ENCODE data around the gene SLC2A10.

DNA sequence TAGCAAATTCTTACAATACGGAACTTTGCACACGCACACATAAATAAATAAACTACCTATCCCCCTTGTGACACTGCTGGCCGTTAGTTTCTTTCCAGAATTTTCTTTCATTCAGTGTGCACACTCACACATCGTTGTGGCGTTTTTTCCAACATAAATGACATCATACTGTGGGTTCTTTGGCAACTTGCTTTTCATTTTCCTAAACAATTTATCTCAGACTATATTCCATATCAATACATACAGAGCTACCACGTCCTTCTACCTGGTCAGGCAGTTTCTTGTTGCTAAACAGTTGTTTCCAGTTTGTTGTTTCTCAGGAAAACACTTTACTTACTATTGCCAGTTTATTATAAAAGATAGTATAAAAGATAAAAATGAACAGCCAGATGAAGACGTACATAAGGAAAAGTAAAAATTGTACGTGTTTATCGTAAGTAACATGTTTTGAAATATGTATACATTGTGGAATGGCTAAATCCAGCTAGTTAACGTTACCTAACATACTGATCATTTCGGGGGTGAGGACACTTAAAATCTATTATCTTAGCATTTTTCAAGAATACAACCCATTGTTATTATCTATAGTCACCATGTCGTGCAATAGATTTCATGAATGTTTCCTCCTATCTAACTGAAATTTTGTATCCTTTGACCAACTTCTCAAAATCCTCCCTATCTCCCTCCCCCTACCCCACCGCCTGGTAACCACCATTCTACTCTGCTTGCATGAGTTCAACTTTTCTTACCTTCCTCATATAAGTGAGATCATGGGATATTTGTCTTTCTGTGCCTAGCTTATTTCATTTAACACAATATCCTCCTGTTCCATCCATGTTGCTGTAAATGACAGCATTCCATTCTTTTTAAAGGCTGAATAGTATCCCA, 19.0 kb upstream of the SLC2A10 start:
- TF ChIP-seq, protein P1, sequence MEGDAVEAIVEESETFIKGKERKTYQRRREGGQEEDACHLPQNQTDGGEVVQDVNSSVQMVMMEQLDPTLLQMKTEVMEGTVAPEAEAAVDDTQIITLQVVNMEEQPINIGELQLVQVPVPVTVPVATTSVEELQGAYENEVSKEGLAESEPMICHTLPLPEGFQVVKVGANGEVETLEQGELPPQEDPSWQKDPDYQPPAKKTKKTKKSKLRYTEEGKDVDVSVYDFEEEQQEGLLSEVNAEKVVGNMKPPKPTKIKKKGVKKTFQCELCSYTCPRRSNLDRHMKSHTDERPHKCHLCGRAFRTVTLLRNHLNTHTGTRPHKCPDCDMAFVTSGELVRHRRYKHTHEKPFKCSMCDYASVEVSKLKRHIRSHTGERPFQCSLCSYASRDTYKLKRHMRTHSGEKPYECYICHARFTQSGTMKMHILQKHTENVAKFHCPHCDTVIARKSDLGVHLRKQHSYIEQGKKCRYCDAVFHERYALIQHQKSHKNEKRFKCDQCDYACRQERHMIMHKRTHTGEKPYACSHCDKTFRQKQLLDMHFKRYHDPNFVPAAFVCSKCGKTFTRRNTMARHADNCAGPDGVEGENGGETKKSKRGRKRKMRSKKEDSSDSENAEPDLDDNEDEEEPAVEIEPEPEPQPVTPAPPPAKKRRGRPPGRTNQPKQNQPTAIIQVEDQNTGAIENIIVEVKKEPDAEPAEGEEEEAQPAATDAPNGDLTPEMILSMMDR (conservative IDR thresholded peaks at IDR 0.05): no peak
- TF ChIP-seq EZH2 (IDR thresholded peaks at IDR 0.05; ENCODE audit: low read depth): no peak

Data from PC-9 (cell line).